ENCODE results near the gene CAMSAP3.

CAMSAP3 gene

GRCh38 chr19:7644550-7644877, 48.9 kb downstream of the CAMSAP3 start:
- peak overlapping the region; percentile 19; the same call in 1 of the 2 replicates for H3K27ac ChIP-seq
- ChIA-PET POLR2A (ENCODE audit: low non-redundant PET) (no interaction called here), CTCF (no interaction called here)
- no peak for DNase-seq (ENCODE audit: low spot score)
- TF ChIP-seq CTCF (conservative IDR thresholded peaks at IDR 0.05; ENCODE audit: low read depth) = no peak

- peak overlapping the region; percentile 19; the same call in 1 of the 2 replicates for H3K27ac ChIP-seq
- CTCF ChIA-PET = no interaction called here
- no peak for TF ChIP-seq CTCF (conservative IDR thresholded peaks at IDR 0.05; ENCODE audit: low read depth)
- POLR2A ChIA-PET (ENCODE audit: low non-redundant PET) = no interaction called here
- DNase-seq (ENCODE audit: low spot score) = no peak
These were observed 49.5 kb downstream of the CAMSAP3 start for GRCh38 chr19:7645163-7645562.

- CTCF ChIA-PET = no interaction called here
- DNase-seq (ENCODE audit: low spot score) = no peak
- no peak overlapping the region for H3K27ac ChIP-seq
These were observed 50.2 kb downstream of the CAMSAP3 start for GRCh38 chr19:7645656-7646425.

GRCh38 chr19:7646426-7646700, 50.7 kb downstream of the CAMSAP3 start:
- no peak for TF ChIP-seq CTCF (conservative IDR thresholded peaks at IDR 0.05; ENCODE audit: low read depth)
- ChIA-PET CTCF (no interaction called here), POLR2A (ENCODE audit: low non-redundant PET) (no interaction called here)
- H3K27ac ChIP-seq = no peak overlapping the region
- no peak for DNase-seq (ENCODE audit: low spot score)

More at GRCh38 chr19:7645656-7646425, 50.2 kb downstream of the CAMSAP3 start:
- POLR2A ChIA-PET (ENCODE audit: low non-redundant PET) = no interaction called here
- TF ChIP-seq CTCF (conservative IDR thresholded peaks at IDR 0.05; ENCODE audit: low read depth) = no peak

- DNase-seq (ENCODE audit: low spot score) = no peak
- TF ChIP-seq CTCF (conservative IDR thresholded peaks at IDR 0.05; ENCODE audit: low read depth) = no peak
- ChIA-PET POLR2A (ENCODE audit: low non-redundant PET) (no interaction called here), CTCF (no interaction called here)
- no peak overlapping the region for H3K27ac ChIP-seq
These were observed 51.5 kb downstream of the CAMSAP3 start for GRCh38 chr19:7647156-7647555.

- CTCF ChIA-PET = no interaction called here
- POLR2A ChIA-PET (ENCODE audit: low non-redundant PET) = interaction anchor here (0.6 kb wide), 1 partner anchor 146 kb away, joined by 3 read pairs; no protein-coding TSS in a partner anchor
- no peak for TF ChIP-seq CTCF (conservative IDR thresholded peaks at IDR 0.05; ENCODE audit: low read depth)
- no peak for DNase-seq (ENCODE audit: low spot score)
- no peak overlapping the region for H3K27ac ChIP-seq
These were observed 52.8 kb downstream of the CAMSAP3 start for GRCh38 chr19:7648265-7649014.
